K562 (cell line): Measurements from ENCODE around the gene NT5C3B. TPM values are rescaled to one million over a fixed set of nuclear protein-coding genes. Genes with fewer than 3 reads are reported as not detected.

Experiments used
- BCOR ChIP-seq: fragments of 450-650 bp; IDR thresholded peaks from 2 replicates; pipeline ENCODE4 v1.6.1; 2016
- CTBP1 ChIP-seq: fragments of 450-650 bp; IDR thresholded peaks from 2 replicates; pipeline ENCODE4 v1.6.1; 2016; ENCODE audit warnings: borderline replicate concordance
- DIDO1 ChIP-seq: fragments of 450-650 bp; IDR thresholded peaks from 2 replicates; pipeline ENCODE4 v1.6.1; 2016; ENCODE audit warnings: low read depth, missing biosample characterization, missing genetic modification characterization
- EP400 ChIP-seq: fragments of 450-650 bp; IDR thresholded peaks from 2 replicates; pipeline ENCODE4 v1.6.1; 2017; ENCODE audit warnings: antibody characterized with exemption, mild to moderate bottlenecking, moderate library complexity
- HIVEP1 ChIP-seq: fragments of 250-450 bp; sonication (Bioruptor Pico); IDR thresholded peaks from 2 replicates; pipeline ENCODE4 v1.4.0; 2020; ENCODE audit warnings: mild to moderate bottlenecking
- HOXB6 ChIP-seq: fragments of 250-450 bp; sonication (Bioruptor Pico); IDR thresholded peaks from 2 replicates; pipeline ENCODE4 v1.5.1; 2022; ENCODE audit warnings: mild to moderate bottlenecking, borderline replicate concordance
- JUND ChIP-seq, 2 experiments: IDR thresholded peaks; 2 replicates in 1 of 2; 3 replicates in 1 of 2; pipeline ENCODE4 v1.6.1; 2011; ENCODE audit warnings: borderline replicate concordance in 2 of 2, low read depth in 2 of 2, low read length in 2 of 2, improper control_type of control experiment in 1 of 2, missing biosample characterization in 1 of 2, missing genetic modification characterization in 1 of 2, missing genetic modification reagents in 1 of 2
- NONO ChIP-seq, 2 experiments: fragments of 200-400 bp in 1 of 2; fragments of 450-650 bp in 1 of 2; formaldehyde crosslinking in 1 of 2; IDR thresholded peaks; 2 replicates each; pipeline ENCODE4 v1.6.1; 2017; ENCODE audit warnings: low read depth in 2 of 2, mild to moderate bottlenecking in 2 of 2, moderate library complexity in 2 of 2, low read length in 1 of 2
- POLR2B ChIP-seq: fragments of 450-650 bp; IDR thresholded peaks from 2 replicates; pipeline ENCODE4 v1.6.1; 2018; ENCODE audit warnings: low read depth; ENCODE audit not compliant: partially characterized antibody
- POU5F1 ChIP-seq: fragments of 150-350 bp; IDR thresholded peaks from 2 replicates; pipeline ENCODE4 v1.6.1; 2014; ENCODE audit warnings: borderline replicate concordance, low read length, low read depth, mild to moderate bottlenecking; ENCODE audit not compliant: partially characterized antibody
- PTBP1 ChIP-seq: fragments of 200-400 bp; formaldehyde crosslinking; IDR thresholded peaks from 2 replicates; pipeline ENCODE4 v1.6.1; 2017; ENCODE audit warnings: low read depth, low read length
- SRSF7 ChIP-seq: fragments of 200-400 bp; formaldehyde crosslinking; optimal IDR thresholded peaks from 2 replicates; pipeline ENCODE3; 2017; ENCODE audit warnings: mild to moderate bottlenecking, low read depth, low read length
- VEZF1 ChIP-seq: fragments of 200-800 bp; sonication (Bioruptor generic); IDR thresholded peaks from 2 replicates; pipeline ENCODE4 v1.6.1; 2017; ENCODE audit warnings: missing genetic modification characterization, missing compliant biosample characterization
- ZFP1 ChIP-seq: fragments of 450-650 bp; formaldehyde crosslinking; IDR thresholded peaks from 2 replicates; pipeline ENCODE4 v1.4.0; 2020; ENCODE audit warnings: mild to moderate bottlenecking, mixed read lengths
- ZNF133 ChIP-seq: fragments of 250-450 bp; sonication (Bioruptor Pico); IDR thresholded peaks from 2 replicates; pipeline ENCODE4 v1.4.0; 2020; ENCODE audit warnings: mild to moderate bottlenecking
- polyA plus RNA-seq, 8 experiments: library from polyadenylated mRNA; depleted of rRNA in 4 of 8; stranded (reverse) in 5 of 8; unstranded in 3 of 8; fragments of >200 nt; fragmentation: Nextera tagmentation in 2 of 8; fragmentation: Illumina TruSeq in 1 of 8; extraction: Ambion mirVana in 2 of 8; extraction: Trizol in 1 of 8; gene quantifications; 2 replicates each; pipeline versions ENCODE4 v1.2.1 to v1.2.3, GENCODE V29; 2011 to 2014; ENCODE audit warnings: inconsistent platforms in 1 of 8, missing spikeins in 1 of 8
- total RNA-seq, 7 experiments: library from RNA; depleted of rRNA in 6 of 7; stranded (reverse); fragments of >200 nt in 6 of 7; fragmentation: Illumina TruSeq in 2 of 7; extraction: Trizol in 2 of 7; gene quantifications; 2 replicates each; pipeline versions ENCODE4 v1.2.1 to v1.2.3, GENCODE V29; 2011 to 2021; ENCODE audit warnings: low replicate concordance in 1 of 7
- TF ChIP-seq, protein P1 (sequence below): sonication (generic); IDR thresholded peaks from 2 replicates; pipeline ENCODE4 v1.6.1; 2016
- TF ChIP-seq, protein P2 (sequence below): fragments of 450-650 bp; IDR thresholded peaks from 2 replicates; pipeline ENCODE4 v1.6.1; 2017; ENCODE audit warnings: antibody characterized with exemption
- TF ChIP-seq, protein P3 (sequence below): fragments of 450-650 bp; IDR thresholded peaks from 2 replicates; pipeline ENCODE4 v1.6.1; 2017; ENCODE audit warnings: antibody characterized with exemption, mild to moderate bottlenecking

NT5C3B gene
- total and polyA plus RNA-seq, 9 of the 15 experiments (the other 6 are each of a cell fraction or from before 2014, with no cell fraction given), result 2.0 to 166 (median 85.0) TPM

GRCh38 chr17:41835800-41836549, at the start of gene NT5C3B (continued):
- TF ChIP-seq VEZF1 (CRISPR knock-in tag) (peak; percentile 89), NONO (IDR thresholded peaks at IDR 0.05; ENCODE audit: low read depth in 2 of 2, low read length in 1 of 2) (0 out of 4 replicates have a peak, but pooled peaks of 1 of the 2 experiments have one; percentile 22), ZNF133 (CRISPR knock-in tag) (no peak), HOXB6 (CRISPR knock-in tag) (no peak), JUND (IDR thresholded peaks at IDR 0.05; ENCODE audit: borderline replicate concordance, low read depth, low read length) (no peak), JUND (tag; IDR thresholded peaks at IDR 0.05; ENCODE audit: borderline replicate concordance, low read depth, low read length) (no peak), CTBP1 (peak; percentile 52; the same call in 1 of the 2 replicates), BCOR (no peak), DIDO1 (tag) (no peak), POU5F1 (no peak), PTBP1 (no peak), SRSF7 (no peak), HIVEP1 (CRISPR knock-in tag) (no peak), POLR2B (peak; percentile 39), EP400 (peak; percentile 21; the same call in 1 of the 2 replicates), ZFP1 (CRISPR knock-in tag) (no peak)
- TF ChIP-seq, protein P1, sequence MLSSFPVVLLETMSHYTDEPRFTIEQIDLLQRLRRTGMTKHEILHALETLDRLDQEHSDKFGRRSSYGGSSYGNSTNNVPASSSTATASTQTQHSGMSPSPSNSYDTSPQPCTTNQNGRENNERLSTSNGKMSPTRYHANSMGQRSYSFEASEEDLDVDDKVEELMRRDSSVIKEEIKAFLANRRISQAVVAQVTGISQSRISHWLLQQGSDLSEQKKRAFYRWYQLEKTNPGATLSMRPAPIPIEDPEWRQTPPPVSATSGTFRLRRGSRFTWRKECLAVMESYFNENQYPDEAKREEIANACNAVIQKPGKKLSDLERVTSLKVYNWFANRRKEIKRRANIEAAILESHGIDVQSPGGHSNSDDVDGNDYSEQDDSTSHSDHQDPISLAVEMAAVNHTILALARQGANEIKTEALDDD, result no peak
- TF ChIP-seq, protein P2, sequence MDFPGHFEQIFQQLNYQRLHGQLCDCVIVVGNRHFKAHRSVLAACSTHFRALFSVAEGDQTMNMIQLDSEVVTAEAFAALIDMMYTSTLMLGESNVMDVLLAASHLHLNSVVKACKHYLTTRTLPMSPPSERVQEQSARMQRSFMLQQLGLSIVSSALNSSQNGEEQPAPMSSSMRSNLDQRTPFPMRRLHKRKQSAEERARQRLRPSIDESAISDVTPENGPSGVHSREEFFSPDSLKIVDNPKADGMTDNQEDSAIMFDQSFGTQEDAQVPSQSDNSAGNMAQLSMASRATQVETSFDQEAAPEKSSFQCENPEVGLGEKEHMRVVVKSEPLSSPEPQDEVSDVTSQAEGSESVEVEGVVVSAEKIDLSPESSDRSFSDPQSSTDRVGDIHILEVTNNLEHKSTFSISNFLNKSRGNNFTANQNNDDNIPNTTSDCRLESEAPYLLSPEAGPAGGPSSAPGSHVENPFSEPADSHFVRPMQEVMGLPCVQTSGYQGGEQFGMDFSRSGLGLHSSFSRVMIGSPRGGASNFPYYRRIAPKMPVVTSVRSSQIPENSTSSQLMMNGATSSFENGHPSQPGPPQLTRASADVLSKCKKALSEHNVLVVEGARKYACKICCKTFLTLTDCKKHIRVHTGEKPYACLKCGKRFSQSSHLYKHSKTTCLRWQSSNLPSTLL, result no peak
- TF ChIP-seq, protein P3, sequence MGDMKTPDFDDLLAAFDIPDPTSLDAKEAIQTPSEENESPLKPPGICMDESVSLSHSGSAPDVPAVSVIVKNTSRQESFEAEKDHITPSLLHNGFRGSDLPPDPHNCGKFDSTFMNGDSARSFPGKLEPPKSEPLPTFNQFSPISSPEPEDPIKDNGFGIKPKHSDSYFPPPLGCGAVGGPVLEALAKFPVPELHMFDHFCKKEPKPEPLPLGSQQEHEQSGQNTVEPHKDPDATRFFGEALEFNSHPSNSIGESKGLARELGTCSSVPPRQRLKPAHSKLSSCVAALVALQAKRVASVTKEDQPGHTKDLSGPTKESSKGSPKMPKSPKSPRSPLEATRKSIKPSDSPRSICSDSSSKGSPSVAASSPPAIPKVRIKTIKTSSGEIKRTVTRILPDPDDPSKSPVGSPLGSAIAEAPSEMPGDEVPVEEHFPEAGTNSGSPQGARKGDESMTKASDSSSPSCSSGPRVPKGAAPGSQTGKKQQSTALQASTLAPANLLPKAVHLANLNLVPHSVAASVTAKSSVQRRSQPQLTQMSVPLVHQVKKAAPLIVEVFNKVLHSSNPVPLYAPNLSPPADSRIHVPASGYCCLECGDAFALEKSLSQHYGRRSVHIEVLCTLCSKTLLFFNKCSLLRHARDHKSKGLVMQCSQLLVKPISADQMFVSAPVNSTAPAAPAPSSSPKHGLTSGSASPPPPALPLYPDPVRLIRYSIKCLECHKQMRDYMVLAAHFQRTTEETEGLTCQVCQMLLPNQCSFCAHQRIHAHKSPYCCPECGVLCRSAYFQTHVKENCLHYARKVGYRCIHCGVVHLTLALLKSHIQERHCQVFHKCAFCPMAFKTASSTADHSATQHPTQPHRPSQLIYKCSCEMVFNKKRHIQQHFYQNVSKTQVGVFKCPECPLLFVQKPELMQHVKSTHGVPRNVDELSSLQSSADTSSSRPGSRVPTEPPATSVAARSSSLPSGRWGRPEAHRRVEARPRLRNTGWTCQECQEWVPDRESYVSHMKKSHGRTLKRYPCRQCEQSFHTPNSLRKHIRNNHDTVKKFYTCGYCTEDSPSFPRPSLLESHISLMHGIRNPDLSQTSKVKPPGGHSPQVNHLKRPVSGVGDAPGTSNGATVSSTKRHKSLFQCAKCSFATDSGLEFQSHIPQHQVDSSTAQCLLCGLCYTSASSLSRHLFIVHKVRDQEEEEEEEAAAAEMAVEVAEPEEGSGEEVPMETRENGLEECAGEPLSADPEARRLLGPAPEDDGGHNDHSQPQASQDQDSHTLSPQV, result 0 out of 2 replicates have a peak, but pooled peaks have one; percentile 18
